Astrocyte of the cerebellum (primary cell): Measurements from ENCODE around the gene FSTL1.

Experiments used
- DNase-seq: peaks from one replicate; pipeline ENCODE4 v3.0.0-alpha.2; 2011; ENCODE audit warnings: low read depth
- H3K4me3 ChIP-seq: 2 replicates; pipeline ENCODE4 v1.5.1; 2011; ENCODE audit warnings: mild to moderate bottlenecking, low read depth, low read length, moderate library complexity
- CTCF ChIP-seq: IDR thresholded peaks from 2 replicates; pipeline ENCODE4 v1.5.1; 2012; ENCODE audit warnings: low read length, low read depth, moderate library complexity, mild to moderate bottlenecking; ENCODE audit errors: missing control alignments
- in situ Hi-C: cut with HindIII; loops from 2 replicates; pipeline ENCODE4 v1.10.0; 2017; ENCODE audit warnings: low sequenced_read_pairs

The FSTL1 gene

GRCh38 chr3:120492103-120492502, 41.3 kb upstream of the FSTL1 start:
- in situ Hi-C loops, result no loop called here
- no peak for DNase-seq

GRCh38 chr3:120489421-120489820, 38.6 kb upstream of the FSTL1 start:
- DNase-seq, result no peak
- in situ Hi-C loops, result no loop called here
- H3K4me3 ChIP-seq, result no peak overlapping the region
- TF ChIP-seq CTCF, result no peak

More at GRCh38 chr3:120492103-120492502, 41.3 kb upstream of the FSTL1 start:
- no peak overlapping the region for H3K4me3 ChIP-seq
- no peak for TF ChIP-seq CTCF

DNA sequence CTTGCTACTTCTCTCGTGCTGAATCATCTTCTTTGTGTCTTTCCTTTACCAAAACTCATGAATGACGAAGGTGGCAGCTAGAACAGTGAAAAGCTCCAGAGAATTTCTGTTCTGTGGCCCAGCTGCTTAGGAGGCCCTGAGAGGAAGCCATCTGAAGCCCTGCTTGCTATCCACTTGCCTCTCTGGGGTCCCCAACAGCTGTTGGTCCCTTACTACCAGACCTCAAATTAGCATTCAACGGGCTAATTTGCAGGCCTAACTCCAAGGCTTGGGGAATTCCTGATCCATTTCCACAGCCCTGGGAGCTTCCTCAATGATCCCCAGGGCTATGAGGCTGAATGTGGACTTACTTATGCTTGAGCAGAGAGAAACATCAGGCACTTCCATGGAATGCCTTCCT, 37.5 kb upstream of the FSTL1 start:
- no peak overlapping the region for H3K4me3 ChIP-seq
- in situ Hi-C loops, result no loop called here
- TF ChIP-seq CTCF, result no peak
- no peak for DNase-seq

GRCh38 chr3:120487191-120487650, 36.4 kb upstream of the FSTL1 start:
- peak; percentile 87 for DNase-seq
- no peak overlapping the region for H3K4me3 ChIP-seq
- in situ Hi-C loops, result no loop called here
- TF ChIP-seq CTCF, result no peak

DNA sequence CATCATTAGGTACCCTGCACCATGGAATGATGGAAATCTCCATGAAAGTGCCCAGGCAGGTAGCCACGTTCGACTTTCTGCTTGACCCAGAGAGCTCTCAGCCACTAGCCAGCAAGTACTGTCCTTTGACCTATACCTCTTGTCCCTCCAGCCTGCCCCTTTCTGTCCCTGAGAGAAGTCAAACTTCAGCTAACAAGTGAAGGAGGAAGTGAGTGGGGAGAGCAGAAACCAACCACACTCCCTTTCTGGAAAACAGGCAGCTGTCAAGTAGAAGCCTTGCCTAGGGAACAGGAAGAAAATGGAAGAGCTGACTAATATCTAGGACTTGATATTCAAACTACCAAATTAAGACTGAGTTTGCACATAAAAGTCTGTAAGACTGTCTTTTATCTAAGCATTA, 30.3 kb upstream of the FSTL1 start:
- no peak for DNase-seq
- TF ChIP-seq CTCF, result no peak
- H3K4me3 ChIP-seq, result no peak overlapping the region
- in situ Hi-C loops, result no loop called here

GRCh38 chr3:120477781-120478180, 27.0 kb upstream of the FSTL1 start:
- no peak for TF ChIP-seq CTCF
- in situ Hi-C loops, result no loop called here
- DNase-seq, result no peak
- no peak overlapping the region for H3K4me3 ChIP-seq
